Measurements from ENCODE around the gene FOXN3.

FOXN3 gene

GRCh38 chr14:89284333-89285058 is 132.5 kb downstream of the FOXN3 start:
- DNase-seq (ENCODE audit: insufficient read length, low spot score) (no peak), FAIRE-seq (no peak)
- TF ChIP-seq CTCF (IDR thresholded peaks at IDR 0.05; ENCODE audit: insufficient read depth, missing control alignments) = no peak

GRCh38 chr14:89283327-89284060 is 133.5 kb downstream of the FOXN3 start:
- DNase-seq (ENCODE audit: insufficient read length, low spot score) (no peak), FAIRE-seq (no peak)
- TF ChIP-seq CTCF (IDR thresholded peaks at IDR 0.05; ENCODE audit: insufficient read depth, missing control alignments) = no peak

GRCh38 chr14:89282191-89282590 is 134.8 kb downstream of the FOXN3 start:
- DNase-seq (ENCODE audit: insufficient read length, low spot score) (no peak), FAIRE-seq (no peak)
- TF ChIP-seq CTCF (IDR thresholded peaks at IDR 0.05; ENCODE audit: insufficient read depth, missing control alignments) = no peak

GRCh38 chr14:89280600-89280999 is 136.4 kb downstream of the FOXN3 start:
- FAIRE-seq = no peak
- no peak for TF ChIP-seq CTCF (IDR thresholded peaks at IDR 0.05; ENCODE audit: insufficient read depth, missing control alignments)
- no peak for DNase-seq (ENCODE audit: insufficient read length, low spot score)

- DNase-seq (ENCODE audit: insufficient read length, low spot score) = no peak
- TF ChIP-seq CTCF (IDR thresholded peaks at IDR 0.05; ENCODE audit: insufficient read depth, missing control alignments) = no peak
- FAIRE-seq = no peak
These were observed 137.3 kb downstream of the FOXN3 start for GRCh38 chr14:89279649-89280232.

GRCh38 chr14:89277203-89277602 is 139.8 kb downstream of the FOXN3 start:
- DNase-seq (ENCODE audit: insufficient read length, low spot score) = no peak

More at GRCh38 chr14:89277203-89277602, 139.8 kb downstream of the FOXN3 start:
- no peak for FAIRE-seq
- no peak for TF ChIP-seq CTCF (IDR thresholded peaks at IDR 0.05; ENCODE audit: insufficient read depth, missing control alignments)

Measured in D721Med (cell line).